HepG2 (cell line): ENCODE data around the gene MAN2A2.

Experiments
- CHD4 ChIP-seq: fragments of 200-600 bp; sonication (generic); IDR thresholded peaks from 2 replicates; pipeline ENCODE4 v1.7.0; 2017; ENCODE audit warnings: mild to moderate bottlenecking, low read length, borderline replicate concordance
- MXI1 ChIP-seq: IDR thresholded peaks from 3 replicates; pipeline ENCODE4 v1.6.1; 2012; ENCODE audit warnings: low read depth, low read length, inconsistent platforms, borderline replicate concordance
- NR1H2 ChIP-seq: sonication (generic); formaldehyde crosslinking; IDR thresholded peaks from 2 replicates; pipeline ENCODE4 v1.8.1; 2022; ENCODE audit warnings: low read depth, missing genetic modification reagents, borderline replicate concordance
- TAF1 ChIP-seq: sonication (generic); formaldehyde crosslinking; IDR thresholded peaks from 2 replicates; pipeline ENCODE4 v1.4.0; 2020; ENCODE audit warnings: missing genetic modification reagents
- ZNF781 ChIP-seq: sonication (generic); formaldehyde crosslinking; IDR thresholded peaks from 2 replicates; pipeline ENCODE4 v1.5.1; 2020; ENCODE audit warnings: borderline replicate concordance, mild to moderate bottlenecking, missing genetic modification reagents; ENCODE audit errors: not compliant biosample characterization
- ZNF839 ChIP-seq: sonication (generic); formaldehyde crosslinking; IDR thresholded peaks from 2 replicates; pipeline ENCODE4 v1.4.0; 2020; ENCODE audit warnings: missing genetic modification reagents, mild to moderate bottlenecking, borderline replicate concordance

GRCh38 chr15:90895571-90896117 lies 7.5 kb upstream of the MAN2A2 start:
- TF ChIP-seq MXI1 (no peak), ZNF839 (CRISPR knock-in tag) (no peak), NR1H2 (CRISPR knock-in tag) (no peak), TAF1 (CRISPR knock-in tag) (no peak), ZNF781 (CRISPR knock-in tag) (no peak), CHD4 (no peak)
